IgD-negative memory B cell (primary cell): Measurements from ENCODE around the gene TNNT3. TPM values are rescaled to one million over a fixed set of nuclear protein-coding genes. Genes with fewer than 3 reads are reported as not detected.

Experiments
- H3K27ac Mint-ChIP-seq, 3 donors: one replicate each; pipeline ENCODE4 v1.8.0; 2020 to 2022; ENCODE audit warnings: mild to moderate bottlenecking in 3 of 3, mixed read lengths in 3 of 3, moderate library complexity in 1 of 3
- H3K27me3 Mint-ChIP-seq: one replicate; pipeline ENCODE4 v1.8.0; 2021; ENCODE audit warnings: mixed read lengths
- H3K36me3 Mint-ChIP-seq: one replicate; pipeline ENCODE4 v1.8.0; 2020; ENCODE audit warnings: mild to moderate bottlenecking, mixed read lengths
- H3K4me1 Mint-ChIP-seq, 3 donors: one replicate each; pipeline ENCODE4 v1.8.0; 2020 to 2022; ENCODE audit warnings: mixed read lengths in 3 of 3, mild to moderate bottlenecking in 1 of 3
- H3K4me3 Mint-ChIP-seq, 4 donors: one replicate each; pipeline ENCODE4 v1.8.0; 2020 to 2022; ENCODE audit warnings: mild to moderate bottlenecking in 4 of 4, mixed read lengths in 4 of 4, moderate library complexity in 3 of 4
- H3K9me3 Mint-ChIP-seq, 3 donors: one replicate each; pipeline ENCODE4 v1.8.0; 2020 to 2021; ENCODE audit warnings: mixed read lengths in 3 of 3, mild to moderate bottlenecking in 1 of 3
- polyA plus RNA-seq: library from polyadenylated mRNA; unstranded; fragments of 300-500 nt; fragmentation: Illumina TruSeq; gene quantifications from one replicate; pipeline ENCODE4 v1.2.3, GENCODE V29; 2021

Gene TNNT3
- polyA plus RNA-seq, 1 donor from 2014 or later: 0.23 TPM

DNA sequence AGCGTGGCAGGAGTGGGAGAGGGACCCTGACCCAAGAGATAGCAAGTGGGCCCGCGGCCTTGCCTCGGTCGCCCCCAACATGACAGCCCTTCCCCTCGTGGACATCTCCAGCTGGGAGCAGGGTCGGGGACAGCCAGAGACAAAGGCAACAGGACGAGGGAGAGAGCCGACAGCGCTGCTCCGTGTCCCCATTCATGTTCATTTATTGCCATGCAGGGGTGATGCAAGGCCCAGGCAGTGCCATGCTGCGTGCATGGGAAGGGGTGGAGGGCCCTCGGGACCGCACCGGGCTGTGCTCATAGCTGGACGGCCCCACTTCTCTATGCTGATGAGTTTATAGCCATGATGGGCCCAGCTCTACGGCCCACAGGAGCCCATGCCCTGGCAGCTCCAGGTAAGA, 40.3 kb downstream of the TNNT3 start:
- no peak overlapping the region for H3K27ac Mint-ChIP-seq
- no peaks in the 10 kb centered on the region for H3K36me3 Mint-ChIP-seq
- H3K9me3 Mint-ChIP-seq: no peaks in the 10 kb centered on the region
- no peaks in the 10 kb centered on the region for H3K4me1 Mint-ChIP-seq
- H3K27me3 Mint-ChIP-seq: no peaks in the 10 kb centered on the region
- H3K4me3 Mint-ChIP-seq: no peak overlapping the region

DNA sequence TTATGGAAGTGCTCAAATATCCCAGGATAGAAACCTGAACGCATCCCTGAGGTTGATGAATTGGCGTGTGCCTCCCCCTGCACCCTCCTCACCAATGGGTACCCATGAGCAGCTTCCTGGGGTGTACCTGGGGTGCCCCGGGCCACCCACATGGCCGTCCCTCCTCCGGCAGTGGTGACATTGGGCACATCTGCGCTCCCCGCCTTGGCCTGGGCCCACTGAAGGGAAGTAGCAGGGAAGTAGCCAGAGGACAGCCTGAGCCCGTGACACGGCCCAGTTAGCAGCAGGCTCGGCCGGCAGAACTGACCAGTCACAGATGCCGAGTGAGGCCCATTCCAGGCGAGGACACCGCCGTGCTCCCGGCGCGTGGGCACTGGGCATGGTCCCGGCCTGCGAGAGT, 44.4 kb downstream of the TNNT3 start:
- no peak overlapping the region for H3K27ac Mint-ChIP-seq
- H3K4me1 Mint-ChIP-seq: no peaks in the 10 kb centered on the region
- H3K27me3 Mint-ChIP-seq: no peaks in the 10 kb centered on the region
- H3K36me3 Mint-ChIP-seq: no peaks in the 10 kb centered on the region
- H3K4me3 Mint-ChIP-seq: no peak overlapping the region
- H3K9me3 Mint-ChIP-seq: no peaks in the 10 kb centered on the region

DNA sequence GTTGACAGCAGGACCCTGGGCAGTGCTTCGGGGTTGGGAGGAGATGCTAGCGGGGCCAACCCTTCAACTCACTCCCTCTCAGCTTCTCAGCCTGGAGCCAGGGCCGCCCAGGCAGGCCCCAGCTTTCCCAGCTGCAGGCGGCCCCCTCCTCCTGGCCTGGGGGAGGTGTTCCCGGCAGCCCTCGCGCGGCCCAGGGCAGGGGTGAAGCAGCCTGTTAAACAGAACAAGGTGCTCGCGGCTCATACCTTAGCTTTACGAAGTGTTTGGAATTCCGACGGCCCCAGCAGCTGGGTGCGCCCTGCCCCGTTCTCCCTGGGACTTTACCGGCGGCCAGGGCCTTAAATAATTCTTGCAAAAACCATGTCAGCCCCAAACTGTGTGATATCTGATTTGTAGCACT, 44.8 kb downstream of the TNNT3 start:
- H3K27ac Mint-ChIP-seq: no peak overlapping the region
- no peaks in the 10 kb centered on the region for H3K4me1 Mint-ChIP-seq
- H3K4me3 Mint-ChIP-seq: no peak overlapping the region
- no peaks in the 10 kb centered on the region for H3K27me3 Mint-ChIP-seq
- no peaks in the 10 kb centered on the region for H3K9me3 Mint-ChIP-seq
- H3K36me3 Mint-ChIP-seq: no peaks in the 10 kb centered on the region

DNA sequence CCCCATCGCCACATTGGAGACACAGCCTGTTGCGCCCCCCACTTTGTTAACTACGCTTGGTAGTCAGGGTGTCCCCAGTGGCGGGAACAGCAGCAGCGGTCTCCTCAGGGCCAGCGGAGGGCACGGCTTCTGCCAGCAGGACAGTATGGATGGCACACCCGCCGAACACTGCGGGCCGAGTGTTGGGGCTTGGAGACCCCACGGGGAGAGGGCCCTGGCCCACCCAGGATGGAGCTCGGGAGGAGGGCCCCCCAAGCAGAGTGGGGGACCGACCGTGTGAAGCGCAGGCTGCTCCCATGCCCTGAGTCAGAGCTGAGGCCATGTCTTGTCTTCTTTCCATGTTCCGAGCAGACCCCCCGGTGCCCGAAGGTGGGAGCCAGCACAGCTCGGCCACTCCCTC, 45.5 kb downstream of the TNNT3 start:
- Mint-ChIP-seq H3K4me3 (no peak overlapping the region), H3K36me3 (no peaks in the 10 kb centered on the region), H3K9me3 (no peaks in the 10 kb centered on the region), H3K27ac (no peak overlapping the region), H3K4me1 (no peaks in the 10 kb centered on the region), H3K27me3 (no peaks in the 10 kb centered on the region)

DNA sequence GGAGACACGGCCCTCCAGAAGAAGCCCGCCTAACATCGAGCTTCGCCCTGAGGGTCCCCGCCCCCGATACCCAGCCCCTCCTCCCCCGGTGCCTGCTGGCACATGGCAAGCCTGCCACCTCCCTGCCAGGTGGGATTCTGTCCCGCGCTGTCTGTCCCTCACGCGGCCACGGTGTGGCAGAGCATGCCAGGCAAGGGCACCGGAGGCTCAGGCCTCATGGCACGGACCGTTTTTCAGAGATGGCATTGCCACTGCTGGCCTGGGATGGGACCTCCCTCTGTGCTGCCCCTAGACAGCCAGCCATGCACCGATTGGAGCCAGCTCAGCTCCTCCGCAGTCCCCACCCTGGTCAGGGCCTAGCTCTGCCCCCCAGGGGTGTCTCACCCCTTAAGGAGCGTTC, 47.0 kb downstream of the TNNT3 start:
- H3K4me3 Mint-ChIP-seq: no peak overlapping the region
- H3K36me3 Mint-ChIP-seq: no peaks in the 10 kb centered on the region
- no peaks in the 10 kb centered on the region for H3K4me1 Mint-ChIP-seq
- H3K27ac Mint-ChIP-seq: no peak overlapping the region
- H3K9me3 Mint-ChIP-seq: no peaks in the 10 kb centered on the region
- H3K27me3 Mint-ChIP-seq: no peaks in the 10 kb centered on the region

DNA sequence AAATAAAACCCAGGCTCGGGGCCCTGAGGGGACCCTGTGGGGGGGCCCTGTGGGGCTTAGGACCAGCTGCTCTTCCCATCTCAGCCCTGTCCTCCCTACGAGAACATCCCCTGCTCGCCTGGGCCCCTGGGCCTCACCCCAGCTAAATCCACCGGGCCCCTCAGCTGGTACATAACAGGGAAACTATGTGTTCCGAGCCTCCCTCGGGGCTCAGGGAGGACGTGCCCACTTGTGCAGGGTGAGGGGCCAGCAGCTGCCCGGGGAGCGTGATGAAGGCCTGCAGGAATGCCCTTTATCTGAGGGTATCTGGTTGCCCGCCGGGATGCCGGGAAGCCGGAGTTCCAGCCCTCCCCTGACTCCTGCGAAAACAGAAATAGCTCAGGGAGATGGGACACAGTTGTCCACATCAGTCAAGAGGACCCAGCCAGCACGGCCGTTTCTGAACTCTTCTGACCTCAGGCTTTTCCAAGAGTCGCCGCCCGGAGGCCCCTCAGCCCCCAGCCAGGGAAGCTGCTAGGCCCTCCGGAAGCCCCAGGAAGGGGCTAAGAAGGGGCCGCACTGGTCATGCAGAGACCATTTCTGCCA, 48.2 kb downstream of the TNNT3 start:
- Mint-ChIP-seq H3K4me1 (no peaks in the 10 kb centered on the region), H3K4me3 (no peak overlapping the region), H3K36me3 (no peaks in the 10 kb centered on the region), H3K27ac (no peak overlapping the region), H3K9me3 (no peaks in the 10 kb centered on the region), H3K27me3 (no peaks in the 10 kb centered on the region)

DNA sequence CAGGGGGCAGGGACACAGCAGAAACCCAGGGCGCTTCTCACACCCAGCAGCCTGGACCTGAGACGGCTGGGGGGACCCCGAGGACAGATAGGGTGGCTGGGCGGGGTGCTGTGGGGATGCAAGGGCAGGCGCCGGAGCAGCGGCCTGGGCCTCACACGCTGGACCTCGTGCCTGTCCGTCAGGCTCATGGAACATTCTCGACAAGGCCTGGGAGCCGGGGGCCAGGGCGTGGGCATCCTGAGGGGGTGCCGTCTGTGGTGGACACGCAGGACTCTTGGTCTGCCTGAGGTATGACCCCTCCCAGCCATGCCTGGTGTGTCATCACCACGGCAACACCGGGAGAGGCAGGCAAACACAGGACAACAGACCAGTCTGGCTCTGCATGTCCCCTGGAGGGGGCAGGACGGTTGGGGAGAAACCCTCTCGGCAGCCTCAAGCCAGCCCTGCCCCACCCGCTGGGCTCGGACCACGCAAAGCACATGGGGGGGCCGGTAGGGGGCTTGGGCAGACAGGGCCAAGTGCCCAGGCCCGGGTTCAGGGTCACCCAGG, 49.0 kb downstream of the TNNT3 start:
- Mint-ChIP-seq H3K4me1 (no peaks in the 10 kb centered on the region), H3K27me3 (no peaks in the 10 kb centered on the region), H3K36me3 (no peaks in the 10 kb centered on the region), H3K9me3 (no peaks in the 10 kb centered on the region), H3K27ac (no peak overlapping the region), H3K4me3 (no peak overlapping the region)

DNA sequence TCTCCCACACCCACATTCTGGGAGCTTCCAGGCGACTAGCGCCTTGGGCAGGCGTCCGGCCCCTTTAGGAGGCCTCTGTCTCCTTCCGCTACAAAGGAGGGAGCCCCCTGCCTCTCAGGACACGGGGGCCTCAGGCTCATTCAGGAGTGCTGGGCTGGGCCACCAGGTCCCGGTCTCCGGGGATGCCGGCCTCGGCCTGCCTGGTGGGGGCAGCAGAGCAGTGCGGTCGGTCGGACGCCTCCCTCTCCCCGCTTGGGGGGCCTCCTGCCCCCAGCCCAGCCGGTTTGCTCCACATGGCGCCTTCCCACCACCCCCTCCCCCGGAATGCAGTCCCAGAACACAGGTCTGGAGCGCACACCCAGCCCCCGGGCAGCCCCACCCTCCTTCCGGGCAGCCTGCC, 49.5 kb downstream of the TNNT3 start:
- no peaks in the 10 kb centered on the region for H3K9me3 Mint-ChIP-seq
- H3K4me1 Mint-ChIP-seq: no peaks in the 10 kb centered on the region
- no peak overlapping the region for H3K27ac Mint-ChIP-seq
- H3K27me3 Mint-ChIP-seq: no peaks in the 10 kb centered on the region
- H3K4me3 Mint-ChIP-seq: no peak overlapping the region
- H3K36me3 Mint-ChIP-seq: no peaks in the 10 kb centered on the region

DNA sequence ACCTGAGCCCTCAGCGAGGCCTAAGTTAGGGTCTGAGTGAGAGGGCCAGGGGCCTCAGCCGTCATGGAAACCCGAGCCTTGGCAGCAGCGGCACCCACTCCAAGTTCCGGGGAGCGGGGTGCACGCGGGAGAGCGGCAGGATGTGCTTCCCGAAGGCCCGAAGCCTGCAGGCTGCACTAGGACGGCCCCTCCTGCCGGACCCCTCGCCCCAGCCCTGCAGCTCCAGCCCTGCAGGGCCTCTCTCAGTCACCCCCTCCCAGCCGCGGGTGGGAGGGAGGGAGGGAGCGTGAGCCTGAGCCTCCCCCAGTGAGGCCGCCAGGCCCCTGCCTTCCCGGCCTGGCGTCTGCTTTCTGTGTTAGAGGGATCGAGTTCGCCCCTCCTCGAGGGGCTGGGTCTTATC, 50.3 kb downstream of the TNNT3 start:
- H3K4me3 Mint-ChIP-seq: no peak overlapping the region
- no peaks in the 10 kb centered on the region for H3K36me3 Mint-ChIP-seq
- no peak overlapping the region for H3K27ac Mint-ChIP-seq
- no peaks in the 10 kb centered on the region for H3K9me3 Mint-ChIP-seq
- no peaks in the 10 kb centered on the region for H3K4me1 Mint-ChIP-seq
- no peaks in the 10 kb centered on the region for H3K27me3 Mint-ChIP-seq

DNA sequence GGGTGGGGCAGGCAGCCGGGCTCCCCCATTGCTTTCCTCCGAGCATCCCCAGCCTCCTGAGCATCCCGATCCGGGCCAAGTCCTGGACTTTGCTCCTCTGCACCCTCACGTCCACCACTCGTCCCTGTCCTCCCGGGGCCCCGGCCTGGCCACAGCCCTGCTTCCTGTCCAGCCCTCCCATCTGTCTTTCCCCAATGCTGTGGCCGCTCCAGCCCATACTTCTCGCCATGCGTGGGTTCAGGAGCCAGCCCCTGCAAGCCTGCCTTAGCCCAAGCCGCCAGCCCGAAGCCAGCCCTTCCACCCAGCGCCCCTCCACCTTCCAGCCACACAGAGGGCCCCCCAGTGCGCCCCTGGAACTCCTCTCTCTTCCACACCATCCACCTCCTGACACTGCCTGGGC, 51.5 kb downstream of the TNNT3 start:
- no peak overlapping the region for H3K4me3 Mint-ChIP-seq
- no peaks in the 10 kb centered on the region for H3K9me3 Mint-ChIP-seq
- no peaks in the 10 kb centered on the region for H3K27me3 Mint-ChIP-seq
- H3K27ac Mint-ChIP-seq: no peak overlapping the region
- H3K36me3 Mint-ChIP-seq: no peaks in the 10 kb centered on the region
- H3K4me1 Mint-ChIP-seq: no peaks in the 10 kb centered on the region

DNA sequence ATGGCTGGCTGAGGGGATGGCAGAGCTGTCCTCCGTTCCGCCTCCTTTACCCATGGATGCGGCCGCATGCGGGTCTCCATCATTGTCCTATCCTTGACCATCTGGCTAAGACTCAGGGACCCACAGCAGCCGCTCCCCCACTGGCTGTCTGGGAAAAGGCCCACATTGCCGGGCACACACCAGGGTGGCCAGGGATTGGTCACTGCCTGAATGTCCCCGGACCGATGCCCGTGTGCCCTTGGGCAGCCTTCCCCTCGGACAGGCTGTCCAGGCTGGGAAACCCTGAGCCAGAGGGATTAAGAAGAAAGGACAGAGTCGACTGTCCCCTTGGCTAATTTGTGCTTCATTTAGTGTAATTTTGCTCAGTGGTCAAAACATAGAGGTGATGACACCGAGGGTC, 55.7 kb downstream of the TNNT3 start:
- no peaks in the 10 kb centered on the region for H3K27me3 Mint-ChIP-seq
- H3K4me1 Mint-ChIP-seq: no peaks in the 10 kb centered on the region
- no peak overlapping the region for H3K27ac Mint-ChIP-seq
- no peaks in the 10 kb centered on the region for H3K36me3 Mint-ChIP-seq
- no peak overlapping the region for H3K4me3 Mint-ChIP-seq
- no peaks in the 10 kb centered on the region for H3K9me3 Mint-ChIP-seq

DNA sequence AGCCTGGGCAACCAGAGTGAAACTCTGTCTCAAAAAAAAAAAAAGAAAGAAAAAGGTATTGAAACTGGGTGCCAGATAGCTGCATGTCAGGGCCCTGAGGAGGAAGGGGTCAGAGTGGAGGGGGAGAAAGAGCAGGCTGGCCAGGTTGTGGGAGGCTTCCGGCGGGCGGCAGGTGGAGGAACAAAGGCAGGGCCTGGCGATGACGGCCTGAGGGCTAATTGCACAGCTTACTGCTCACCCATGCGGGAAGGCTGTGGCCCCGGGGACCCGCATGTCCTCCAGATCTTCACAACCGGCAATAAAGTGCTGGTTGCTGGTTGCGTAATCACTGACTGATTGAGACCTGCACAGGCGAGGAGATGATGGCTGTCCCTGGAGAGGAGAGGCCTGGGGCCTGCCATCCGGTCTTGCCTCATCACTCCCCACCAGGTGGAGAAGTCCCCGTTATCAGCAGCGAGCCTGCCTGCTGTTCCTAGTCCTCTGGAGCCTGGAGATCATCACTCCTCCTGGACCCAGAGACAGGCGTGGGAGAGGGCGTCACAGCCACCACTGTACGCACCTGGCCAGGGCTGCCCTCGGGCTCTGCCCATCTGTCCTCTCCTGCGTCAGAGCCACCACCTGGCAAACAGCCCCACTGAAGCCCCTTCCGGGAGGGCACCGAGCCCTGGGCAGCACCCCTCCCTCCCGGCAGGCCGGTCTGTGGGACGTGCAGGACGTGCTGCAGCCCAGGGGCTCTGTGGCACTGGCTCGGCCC, 59.4 kb downstream of the TNNT3 start:
- Mint-ChIP-seq H3K4me1 (no peaks in the 10 kb centered on the region), H3K27me3 (no peaks in the 10 kb centered on the region), H3K9me3 (no peaks in the 10 kb centered on the region), H3K4me3 (no peak overlapping the region), H3K36me3 (no peaks in the 10 kb centered on the region), H3K27ac (no peak overlapping the region)

DNA sequence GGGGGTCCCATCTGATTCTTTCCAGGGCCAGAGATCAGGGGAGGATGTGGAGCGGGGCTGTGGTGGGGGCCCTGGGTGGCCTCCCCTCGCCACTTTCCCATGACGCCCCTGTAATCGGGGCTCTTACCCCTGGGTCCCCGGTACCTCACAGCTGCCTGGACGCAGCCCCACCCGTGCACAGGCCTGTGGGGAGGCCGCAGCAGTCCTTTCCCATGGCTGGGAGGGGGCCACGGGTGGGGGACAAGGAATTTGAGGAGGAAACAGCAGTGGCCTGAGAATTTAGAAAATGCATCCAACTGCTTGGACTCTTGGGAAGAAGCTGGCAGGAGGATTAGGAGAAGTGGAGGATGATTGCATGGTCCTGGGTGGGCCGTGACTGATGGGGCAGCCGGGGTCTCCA, 60.1 kb downstream of the TNNT3 start:
- H3K27ac Mint-ChIP-seq: no peak overlapping the region
- H3K27me3 Mint-ChIP-seq: no peaks in the 10 kb centered on the region
- no peaks in the 10 kb centered on the region for H3K36me3 Mint-ChIP-seq
- H3K9me3 Mint-ChIP-seq: no peaks in the 10 kb centered on the region
- H3K4me3 Mint-ChIP-seq: no peak overlapping the region
- no peaks in the 10 kb centered on the region for H3K4me1 Mint-ChIP-seq

DNA sequence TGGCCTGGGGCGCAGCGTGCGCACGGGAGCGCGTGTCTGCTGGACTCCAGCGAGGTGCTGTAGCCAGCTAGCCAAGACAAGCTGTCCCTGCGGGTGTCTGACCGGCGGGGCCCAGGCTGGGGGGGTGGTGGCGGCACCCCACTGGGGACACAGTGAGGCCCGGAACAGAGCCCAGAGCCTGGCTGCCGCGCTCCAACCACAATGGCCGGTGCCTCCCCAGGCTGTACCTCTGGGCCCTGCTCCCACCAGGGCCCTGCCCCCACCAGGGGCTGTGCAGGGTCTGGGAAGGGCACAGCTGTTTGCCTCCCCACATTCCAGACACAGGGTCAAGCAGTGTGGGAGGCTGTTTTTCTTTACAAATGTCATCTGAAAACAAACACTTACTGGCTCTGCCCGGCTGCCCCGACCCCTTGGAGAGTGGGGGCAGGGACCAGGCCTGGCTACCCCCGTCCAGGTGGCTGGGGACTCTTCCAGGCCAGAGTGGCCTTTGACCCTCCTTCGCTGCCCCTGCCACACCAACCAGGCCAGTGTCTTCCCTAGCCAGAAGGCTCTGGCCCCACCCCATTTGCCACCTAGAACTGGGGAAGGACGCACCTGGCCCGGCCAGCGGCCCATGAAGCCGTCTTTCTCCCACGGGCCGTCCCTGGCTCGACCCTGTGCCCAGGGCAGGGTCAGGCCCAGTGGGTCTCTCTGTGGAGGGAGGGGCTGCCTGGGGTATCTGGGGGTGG, 63.5 kb downstream of the TNNT3 start:
- Mint-ChIP-seq H3K27ac (no peak overlapping the region), H3K4me3 (no peak overlapping the region), H3K27me3 (no peaks in the 10 kb centered on the region), H3K4me1 (no peaks in the 10 kb centered on the region), H3K9me3 (no peaks in the 10 kb centered on the region), H3K36me3 (no peaks in the 10 kb centered on the region)

DNA sequence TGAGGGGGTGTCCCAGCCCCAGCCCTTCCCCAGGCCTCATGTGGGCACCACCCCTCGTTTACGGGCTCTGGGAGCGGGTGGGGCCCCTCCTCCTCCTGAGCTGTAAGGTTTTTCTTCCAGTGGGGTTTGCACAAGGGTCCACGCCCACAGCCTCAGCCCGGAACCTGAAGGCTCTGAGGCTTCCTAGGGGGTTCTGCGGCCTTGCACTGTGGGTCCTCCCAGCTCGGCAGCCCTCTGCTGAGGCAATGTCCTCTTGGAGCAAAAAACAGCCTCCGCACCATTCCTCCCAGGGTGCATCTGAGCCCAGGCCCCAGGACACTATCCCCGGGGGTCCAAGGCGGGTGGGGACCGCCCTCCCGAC, 64.1 kb downstream of the TNNT3 start:
- Mint-ChIP-seq H3K4me3 (no peak overlapping the region), H3K4me1 (no peaks in the 10 kb centered on the region), H3K27ac (no peak overlapping the region), H3K27me3 (no peaks in the 10 kb centered on the region), H3K9me3 (no peaks in the 10 kb centered on the region), H3K36me3 (no peaks in the 10 kb centered on the region)

DNA sequence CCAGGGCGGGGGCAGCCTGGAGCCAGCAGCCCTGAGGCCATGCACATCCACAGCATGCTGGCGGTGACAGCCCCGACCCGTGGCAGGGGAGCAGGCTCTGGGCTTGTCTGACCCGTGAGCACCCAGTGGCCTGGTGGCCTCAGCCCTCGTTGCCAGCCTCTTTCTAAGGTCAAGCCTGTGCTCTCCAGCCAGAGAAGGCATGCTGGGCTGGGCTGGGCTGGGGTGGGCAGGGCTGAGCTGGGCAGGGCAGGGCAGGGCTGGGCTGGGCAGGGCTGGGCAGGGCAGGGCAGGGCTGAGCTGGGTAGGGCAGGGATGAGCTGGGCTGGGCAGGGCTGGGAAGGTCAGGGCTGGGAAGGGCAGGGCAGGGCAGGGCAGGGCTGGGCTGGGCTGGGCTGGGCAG, 67.5 kb downstream of the TNNT3 start:
- Mint-ChIP-seq H3K36me3 (no peaks in the 10 kb centered on the region), H3K27me3 (no peaks in the 10 kb centered on the region), H3K4me3 (no peak overlapping the region), H3K9me3 (no peaks in the 10 kb centered on the region), H3K4me1 (no peaks in the 10 kb centered on the region), H3K27ac (no peak overlapping the region)
